C4-2B (cell line): ENCODE data around the gene RUFY1.

Source experiments
- CTCF ChIP-seq: fragments of 450-650 bp; conservative IDR thresholded peaks from 2 replicates; pipeline ENCODE4 v1.5.1; 2017; ENCODE audit warnings: mild to moderate bottlenecking
- ZFX ChIP-seq: fragments of 450-650 bp; IDR thresholded peaks from 2 replicates; pipeline ENCODE4 v1.6.1; 2017

DNA sequence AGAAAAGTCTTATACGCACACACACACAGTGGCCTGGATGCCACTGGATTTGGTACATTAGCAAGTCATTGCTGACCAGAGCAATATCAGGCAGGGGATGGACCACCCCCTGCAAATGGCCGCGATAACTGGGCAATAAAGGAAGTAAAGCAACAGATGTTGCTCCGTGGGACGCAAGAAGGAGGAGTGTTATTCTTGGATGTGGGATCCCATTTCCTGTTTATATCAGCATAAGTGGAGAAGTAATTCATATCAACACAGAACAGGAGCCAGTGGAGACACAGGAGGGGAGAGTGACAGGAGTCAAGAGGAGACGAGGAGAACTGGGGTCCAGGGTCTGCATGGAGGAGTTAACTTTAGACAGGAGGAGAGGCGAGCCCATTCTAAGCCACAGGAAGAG, 18.4 kb downstream of the RUFY1 start:
- no peak for TF ChIP-seq CTCF
- no peak for TF ChIP-seq ZFX
